ENCODE measurements around the gene SLCO1B1. TPM values are rescaled to one million over a fixed set of nuclear protein-coding genes. Genes with fewer than 3 reads are reported as not detected.

Gene SLCO1B1
- total RNA-seq, 1 donor, result not detected

DNA sequence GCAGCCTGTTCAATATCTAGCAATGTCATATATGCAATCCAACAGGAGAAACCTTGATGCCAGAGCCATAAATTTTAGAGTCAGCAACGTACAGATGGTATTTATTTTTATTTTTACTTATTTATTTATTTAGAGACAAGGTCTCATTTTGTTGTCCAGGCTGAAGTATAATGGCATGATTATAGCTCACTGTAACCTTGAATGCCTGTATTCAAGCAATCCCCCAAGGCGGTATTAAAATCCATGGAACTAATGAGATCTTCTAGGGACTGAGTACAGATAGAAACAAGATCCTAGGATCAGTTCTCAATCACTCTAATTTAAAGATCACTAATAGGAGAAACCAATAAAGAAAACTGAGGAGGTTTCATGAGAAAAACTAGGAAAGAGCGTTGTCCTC lies 89.3 kb downstream of the SLCO1B1 start:
- no peak for DNase-seq (ENCODE audit: insufficient read length, low spot score, missing footprints)
- no peaks in the 10 kb centered on the region for H3K4me1 ChIP-seq (ENCODE audit: insufficient read depth, low read length)
- H3K4me3 ChIP-seq (ENCODE audit: insufficient read depth, low read length), result no peak overlapping the region
- no peaks in the 10 kb centered on the region for H4K20me1 ChIP-seq (ENCODE audit: insufficient read depth, low read length)
- TF ChIP-seq, protein P1, sequence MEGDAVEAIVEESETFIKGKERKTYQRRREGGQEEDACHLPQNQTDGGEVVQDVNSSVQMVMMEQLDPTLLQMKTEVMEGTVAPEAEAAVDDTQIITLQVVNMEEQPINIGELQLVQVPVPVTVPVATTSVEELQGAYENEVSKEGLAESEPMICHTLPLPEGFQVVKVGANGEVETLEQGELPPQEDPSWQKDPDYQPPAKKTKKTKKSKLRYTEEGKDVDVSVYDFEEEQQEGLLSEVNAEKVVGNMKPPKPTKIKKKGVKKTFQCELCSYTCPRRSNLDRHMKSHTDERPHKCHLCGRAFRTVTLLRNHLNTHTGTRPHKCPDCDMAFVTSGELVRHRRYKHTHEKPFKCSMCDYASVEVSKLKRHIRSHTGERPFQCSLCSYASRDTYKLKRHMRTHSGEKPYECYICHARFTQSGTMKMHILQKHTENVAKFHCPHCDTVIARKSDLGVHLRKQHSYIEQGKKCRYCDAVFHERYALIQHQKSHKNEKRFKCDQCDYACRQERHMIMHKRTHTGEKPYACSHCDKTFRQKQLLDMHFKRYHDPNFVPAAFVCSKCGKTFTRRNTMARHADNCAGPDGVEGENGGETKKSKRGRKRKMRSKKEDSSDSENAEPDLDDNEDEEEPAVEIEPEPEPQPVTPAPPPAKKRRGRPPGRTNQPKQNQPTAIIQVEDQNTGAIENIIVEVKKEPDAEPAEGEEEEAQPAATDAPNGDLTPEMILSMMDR (IDR thresholded peaks at IDR 0.05; ENCODE audit: extremely low read depth, low read depth, low read length), result no peak
- H3K27me3 ChIP-seq (ENCODE audit: insufficient read depth, low read length), result no peaks in the 10 kb centered on the region
- no peaks in the 10 kb centered on the region for H3K36me3 ChIP-seq (ENCODE audit: insufficient read depth, low read length)
- no peak overlapping the region for H3K27ac ChIP-seq (ENCODE audit: low read depth, low read length)
- H2AFZ ChIP-seq (ENCODE audit: low read length), result no peak overlapping the region
- no peaks in the 10 kb centered on the region for H3K9me3 ChIP-seq (ENCODE audit: low read depth, low read length)
- no peak overlapping the region for H3K4me2 ChIP-seq (ENCODE audit: insufficient read depth, low read length)
- no peaks in the 10 kb centered on the region for H3K79me2 ChIP-seq (ENCODE audit: insufficient read depth, low read length)

DNA sequence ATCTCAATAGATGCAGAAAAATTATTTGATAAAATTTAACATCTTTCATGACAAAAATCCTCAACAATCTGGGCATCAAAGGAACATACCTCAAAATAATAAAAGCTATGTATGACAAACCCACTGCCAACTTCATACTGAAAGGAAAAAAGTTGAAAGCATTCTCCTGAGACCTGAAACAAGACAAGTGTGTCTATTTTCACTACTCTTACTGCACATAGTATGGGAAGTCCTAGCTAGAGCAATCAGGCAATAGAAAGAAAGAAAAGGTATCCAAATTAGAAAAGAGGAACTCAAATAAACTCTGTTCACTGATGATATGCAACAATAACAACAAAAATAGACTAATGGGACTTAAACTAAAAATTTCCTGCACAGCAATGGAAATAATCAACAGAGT lies 90.1 kb downstream of the SLCO1B1 start:
- Histone ChIP-seq H3K4me1 (ENCODE audit: insufficient read depth, low read length) (no peaks in the 10 kb centered on the region), H3K4me3 (ENCODE audit: insufficient read depth, low read length) (no peak overlapping the region), H3K79me2 (ENCODE audit: insufficient read depth, low read length) (no peaks in the 10 kb centered on the region), H3K27me3 (ENCODE audit: insufficient read depth, low read length) (no peaks in the 10 kb centered on the region), H4K20me1 (ENCODE audit: insufficient read depth, low read length) (no peaks in the 10 kb centered on the region), H3K9me3 (ENCODE audit: low read depth, low read length) (no peaks in the 10 kb centered on the region), H3K4me2 (ENCODE audit: insufficient read depth, low read length) (no peak overlapping the region), H2AFZ (ENCODE audit: low read length) (no peak overlapping the region), H3K36me3 (ENCODE audit: insufficient read depth, low read length) (no peaks in the 10 kb centered on the region), H3K27ac (ENCODE audit: low read depth, low read length) (no peak overlapping the region)
- no peak for DNase-seq (ENCODE audit: insufficient read length, low spot score, missing footprints)
- TF ChIP-seq, protein P1 (IDR thresholded peaks at IDR 0.05; ENCODE audit: extremely low read depth, low read depth, low read length), result no peak

DNA sequence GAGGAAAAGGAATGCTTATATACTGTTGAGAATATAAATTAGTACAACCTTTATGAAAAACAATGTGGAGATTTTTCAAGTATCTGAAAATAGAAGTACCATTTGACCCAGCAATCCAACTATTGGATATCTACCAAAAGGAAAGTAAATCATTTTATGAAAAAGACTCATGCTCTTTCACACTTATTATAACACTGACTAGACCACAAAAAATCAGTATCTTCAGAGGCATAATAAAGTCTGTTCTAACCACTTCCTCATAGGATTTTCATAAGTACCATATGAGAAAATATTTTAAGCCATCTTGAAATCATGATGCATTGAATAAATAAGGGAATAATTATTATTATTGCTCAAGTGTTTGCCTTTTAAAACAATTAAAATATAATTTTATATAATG lies 90.8 kb downstream of the SLCO1B1 start:
- no peak for DNase-seq (ENCODE audit: insufficient read length, low spot score, missing footprints)
- Histone ChIP-seq H3K36me3 (ENCODE audit: insufficient read depth, low read length) (no peaks in the 10 kb centered on the region), H3K4me1 (ENCODE audit: insufficient read depth, low read length) (no peaks in the 10 kb centered on the region), H3K27me3 (ENCODE audit: insufficient read depth, low read length) (no peaks in the 10 kb centered on the region), H3K79me2 (ENCODE audit: insufficient read depth, low read length) (no peaks in the 10 kb centered on the region), H3K4me2 (ENCODE audit: insufficient read depth, low read length) (no peak overlapping the region), H3K4me3 (ENCODE audit: insufficient read depth, low read length) (no peak overlapping the region), H2AFZ (ENCODE audit: low read length) (no peak overlapping the region), H3K27ac (ENCODE audit: low read depth, low read length) (no peak overlapping the region), H3K9me3 (ENCODE audit: low read depth, low read length) (no peaks in the 10 kb centered on the region), H4K20me1 (ENCODE audit: insufficient read depth, low read length) (no peaks in the 10 kb centered on the region)
- TF ChIP-seq, protein P1 (IDR thresholded peaks at IDR 0.05; ENCODE audit: extremely low read depth, low read depth, low read length), result no peak

- Histone ChIP-seq H3K9me3 (ENCODE audit: low read depth, low read length) (no peaks in the 10 kb centered on the region), H3K36me3 (ENCODE audit: insufficient read depth, low read length) (no peaks in the 10 kb centered on the region), H3K4me1 (ENCODE audit: insufficient read depth, low read length) (no peaks in the 10 kb centered on the region), H3K27ac (ENCODE audit: low read depth, low read length) (no peak overlapping the region), H3K79me2 (ENCODE audit: insufficient read depth, low read length) (no peaks in the 10 kb centered on the region), H2AFZ (ENCODE audit: low read length) (no peak overlapping the region), H3K27me3 (ENCODE audit: insufficient read depth, low read length) (no peaks in the 10 kb centered on the region), H4K20me1 (ENCODE audit: insufficient read depth, low read length) (no peaks in the 10 kb centered on the region), H3K4me2 (ENCODE audit: insufficient read depth, low read length) (no peak overlapping the region), H3K4me3 (ENCODE audit: insufficient read depth, low read length) (no peak overlapping the region)
- TF ChIP-seq, protein P1 (IDR thresholded peaks at IDR 0.05; ENCODE audit: extremely low read depth, low read depth, low read length), result no peak
- no peak for DNase-seq (ENCODE audit: insufficient read length, low spot score, missing footprints)
These were observed 92.9 kb downstream of the SLCO1B1 start for GRCh38 chr12:21223930-21224329.
